ENCODE measurements around the gene CD83.

Gene CD83

GRCh38 chr6:14089224-14089623 is 28.3 kb upstream of the CD83 start:
- Histone ChIP-seq H3K36me3 (ENCODE audit: control insufficient read depth in 5 of 5, insufficient read depth in 5 of 5, low read length in 5 of 5) (no peaks in the 10 kb centered on the region), H3K9ac (ENCODE audit: low read length in 5 of 5) (no peak overlapping the region), H3K9me3 (ENCODE audit: control insufficient read depth in 5 of 5, low read length in 5 of 5) (no peaks in the 10 kb centered on the region), H3K27me3 (ENCODE audit: control insufficient read depth in 5 of 5, insufficient read depth in 4 of 5, low read length in 5 of 5) (no peaks in the 10 kb centered on the region), H3K27ac (ENCODE audit: low read depth, low read length) (no peak overlapping the region), H3K4me3 (ENCODE audit: low read depth in 1 of 5, low read length in 5 of 5) (no peak overlapping the region), H3K4me1 (ENCODE audit: control insufficient read depth in 5 of 5, insufficient read depth in 5 of 5, low read length in 5 of 5) (peaks cover 0 to 5% (median 0%) of the 10 kb centered on the region in 5 donors)

- Histone ChIP-seq H3K4me1 (ENCODE audit: control insufficient read depth in 5 of 5, insufficient read depth in 5 of 5, low read length in 5 of 5) (peaks cover 0 to 5% (median 0%) of the 10 kb centered on the region in 5 donors), H3K4me3 (ENCODE audit: low read depth in 1 of 5, low read length in 5 of 5) (no peak overlapping the region), H3K27me3 (ENCODE audit: control insufficient read depth in 5 of 5, insufficient read depth in 4 of 5, low read length in 5 of 5) (no peaks in the 10 kb centered on the region), H3K9me3 (ENCODE audit: control insufficient read depth in 5 of 5, low read length in 5 of 5) (no peaks in the 10 kb centered on the region), H3K27ac (ENCODE audit: low read depth, low read length) (no peak overlapping the region), H3K36me3 (ENCODE audit: control insufficient read depth in 5 of 5, insufficient read depth in 5 of 5, low read length in 5 of 5) (no peaks in the 10 kb centered on the region), H3K9ac (ENCODE audit: low read length in 5 of 5) (no peak overlapping the region)
Observed at GRCh38 chr6:14091339-14091978, 26.1 kb upstream of the CD83 start.

- no peaks in the 10 kb centered on the region for H3K27me3 ChIP-seq (ENCODE audit: control insufficient read depth in 5 of 5, insufficient read depth in 4 of 5, low read length in 5 of 5)
- H3K9me3 ChIP-seq (ENCODE audit: control insufficient read depth in 5 of 5, low read length in 5 of 5): no peaks in the 10 kb centered on the region
- no peak overlapping the region for H3K27ac ChIP-seq (ENCODE audit: low read depth, low read length)
- no peak overlapping the region for H3K4me3 ChIP-seq (ENCODE audit: low read depth in 1 of 5, low read length in 5 of 5)
- no peak overlapping the region for H3K9ac ChIP-seq (ENCODE audit: low read length in 5 of 5)
- peaks cover 0 to 5% (median 0%) of the 10 kb centered on the region in 5 donors for H3K4me1 ChIP-seq (ENCODE audit: control insufficient read depth in 5 of 5, insufficient read depth in 5 of 5, low read length in 5 of 5)
- no peaks in the 10 kb centered on the region for H3K36me3 ChIP-seq (ENCODE audit: control insufficient read depth in 5 of 5, insufficient read depth in 5 of 5, low read length in 5 of 5)
Observed at GRCh38 chr6:14092316-14092715, 25.3 kb upstream of the CD83 start.

GRCh38 chr6:14092838-14093789 is 24.5 kb upstream of the CD83 start:
- H3K9me3 ChIP-seq (ENCODE audit: control insufficient read depth in 5 of 5, low read length in 5 of 5): no peaks in the 10 kb centered on the region
- peaks cover 0 to 5% (median 0%) of the 10 kb centered on the region in 5 donors for H3K4me1 ChIP-seq (ENCODE audit: control insufficient read depth in 5 of 5, insufficient read depth in 5 of 5, low read length in 5 of 5)
- no peaks in the 10 kb centered on the region for H3K36me3 ChIP-seq (ENCODE audit: control insufficient read depth in 5 of 5, insufficient read depth in 5 of 5, low read length in 5 of 5)
- no peaks in the 10 kb centered on the region for H3K27me3 ChIP-seq (ENCODE audit: control insufficient read depth in 5 of 5, insufficient read depth in 4 of 5, low read length in 5 of 5)
- no peak overlapping the region for H3K9ac ChIP-seq (ENCODE audit: low read length in 5 of 5)
- no peak overlapping the region for H3K27ac ChIP-seq (ENCODE audit: low read depth, low read length)
- no peak overlapping the region for H3K4me3 ChIP-seq (ENCODE audit: low read depth in 1 of 5, low read length in 5 of 5)

GRCh38 chr6:14094721-14095120 is 22.9 kb upstream of the CD83 start:
- no peaks in the 10 kb centered on the region for H3K9me3 ChIP-seq (ENCODE audit: control insufficient read depth in 5 of 5, low read length in 5 of 5)
- H3K36me3 ChIP-seq (ENCODE audit: control insufficient read depth in 5 of 5, insufficient read depth in 5 of 5, low read length in 5 of 5): no peaks in the 10 kb centered on the region
- no peak overlapping the region for H3K4me3 ChIP-seq (ENCODE audit: low read depth in 1 of 5, low read length in 5 of 5)
- H3K4me1 ChIP-seq (ENCODE audit: control insufficient read depth in 5 of 5, insufficient read depth in 5 of 5, low read length in 5 of 5): peaks cover 0 to 5% (median 0%) of the 10 kb centered on the region in 5 donors
- H3K27me3 ChIP-seq (ENCODE audit: control insufficient read depth in 5 of 5, insufficient read depth in 4 of 5, low read length in 5 of 5): no peaks in the 10 kb centered on the region
- H3K9ac ChIP-seq (ENCODE audit: low read length in 5 of 5): no peak overlapping the region
- no peak overlapping the region for H3K27ac ChIP-seq (ENCODE audit: low read depth, low read length)

GRCh38 chr6:14095437-14095836 is 22.1 kb upstream of the CD83 start:
- no peak overlapping the region for H3K27ac ChIP-seq (ENCODE audit: low read depth, low read length)

GRCh38 chr6:14100138-14100537 is 17.4 kb upstream of the CD83 start:
- H3K9ac ChIP-seq (ENCODE audit: low read length in 5 of 5): no peak overlapping the region
- no peaks in the 10 kb centered on the region for H3K36me3 ChIP-seq (ENCODE audit: control insufficient read depth in 5 of 5, insufficient read depth in 5 of 5, low read length in 5 of 5)
- no peaks in the 10 kb centered on the region for H3K9me3 ChIP-seq (ENCODE audit: control insufficient read depth in 5 of 5, low read length in 5 of 5)
- H3K27me3 ChIP-seq (ENCODE audit: control insufficient read depth in 5 of 5, insufficient read depth in 4 of 5, low read length in 5 of 5): peaks cover 0 to 3% (median 0%) of the 10 kb centered on the region in 5 donors
- no peak overlapping the region for H3K27ac ChIP-seq (ENCODE audit: low read depth, low read length)
- H3K4me3 ChIP-seq (ENCODE audit: low read depth in 1 of 5, low read length in 5 of 5): no peak overlapping the region
- peaks cover 0 to 6% (median 0%) of the 10 kb centered on the region in 5 donors for H3K4me1 ChIP-seq (ENCODE audit: control insufficient read depth in 5 of 5, insufficient read depth in 5 of 5, low read length in 5 of 5)

More at GRCh38 chr6:14095437-14095836, 22.1 kb upstream of the CD83 start:
- Histone ChIP-seq H3K9me3 (ENCODE audit: control insufficient read depth in 5 of 5, low read length in 5 of 5) (no peaks in the 10 kb centered on the region), H3K36me3 (ENCODE audit: control insufficient read depth in 5 of 5, insufficient read depth in 5 of 5, low read length in 5 of 5) (no peaks in the 10 kb centered on the region), H3K4me1 (ENCODE audit: control insufficient read depth in 5 of 5, insufficient read depth in 5 of 5, low read length in 5 of 5) (peaks cover 0 to 6% (median 0%) of the 10 kb centered on the region in 5 donors), H3K27me3 (ENCODE audit: control insufficient read depth in 5 of 5, insufficient read depth in 4 of 5, low read length in 5 of 5) (no peaks in the 10 kb centered on the region), H3K9ac (ENCODE audit: low read length in 5 of 5) (no peak overlapping the region), H3K4me3 (ENCODE audit: low read depth in 1 of 5, low read length in 5 of 5) (no peak overlapping the region)

- H3K4me1 ChIP-seq (ENCODE audit: control insufficient read depth in 5 of 5, insufficient read depth in 5 of 5, low read length in 5 of 5): peaks cover 0 to 6% (median 0%) of the 10 kb centered on the region in 5 donors
- H3K27ac ChIP-seq (ENCODE audit: low read depth, low read length): no peak overlapping the region
- H3K4me3 ChIP-seq (ENCODE audit: low read depth in 1 of 5, low read length in 5 of 5): no peak overlapping the region
- H3K36me3 ChIP-seq (ENCODE audit: control insufficient read depth in 5 of 5, insufficient read depth in 5 of 5, low read length in 5 of 5): no peaks in the 10 kb centered on the region
- H3K9ac ChIP-seq (ENCODE audit: low read length in 5 of 5): no peak overlapping the region
- no peaks in the 10 kb centered on the region for H3K9me3 ChIP-seq (ENCODE audit: control insufficient read depth in 5 of 5, low read length in 5 of 5)
- H3K27me3 ChIP-seq (ENCODE audit: control insufficient read depth in 5 of 5, insufficient read depth in 4 of 5, low read length in 5 of 5): peaks cover 0 to 3% (median 0%) of the 10 kb centered on the region in 5 donors
Observed at GRCh38 chr6:14100966-14101365, 16.6 kb upstream of the CD83 start.

GRCh38 chr6:14102383-14102782 is 15.2 kb upstream of the CD83 start:
- peaks cover 0 to 6% (median 4%) of the 10 kb centered on the region in 5 donors for H3K9me3 ChIP-seq (ENCODE audit: control insufficient read depth in 5 of 5, low read length in 5 of 5)
- H3K27ac ChIP-seq (ENCODE audit: low read depth, low read length): no peak overlapping the region
- H3K4me1 ChIP-seq (ENCODE audit: control insufficient read depth in 5 of 5, insufficient read depth in 5 of 5, low read length in 5 of 5): peaks cover 0 to 6% (median 0%) of the 10 kb centered on the region in 5 donors
- no peak overlapping the region for H3K4me3 ChIP-seq (ENCODE audit: low read depth in 1 of 5, low read length in 5 of 5)
- H3K9ac ChIP-seq (ENCODE audit: low read length in 5 of 5): no peak overlapping the region
- no peaks in the 10 kb centered on the region for H3K36me3 ChIP-seq (ENCODE audit: control insufficient read depth in 5 of 5, insufficient read depth in 5 of 5, low read length in 5 of 5)
- peaks cover 0 to 3% (median 0%) of the 10 kb centered on the region in 5 donors for H3K27me3 ChIP-seq (ENCODE audit: control insufficient read depth in 5 of 5, insufficient read depth in 4 of 5, low read length in 5 of 5)

- Histone ChIP-seq H3K27me3 (ENCODE audit: control insufficient read depth in 5 of 5, insufficient read depth in 4 of 5, low read length in 5 of 5) (peaks cover 0 to 3% (median 0%) of the 10 kb centered on the region in 5 donors), H3K4me1 (ENCODE audit: control insufficient read depth in 5 of 5, insufficient read depth in 5 of 5, low read length in 5 of 5) (peaks cover 0 to 9% (median under 1%) of the 10 kb centered on the region in 5 donors), H3K27ac (ENCODE audit: low read depth, low read length) (no peak overlapping the region), H3K9me3 (ENCODE audit: control insufficient read depth in 5 of 5, low read length in 5 of 5) (peaks cover 0 to 6% (median 4%) of the 10 kb centered on the region in 5 donors), H3K36me3 (ENCODE audit: control insufficient read depth in 5 of 5, insufficient read depth in 5 of 5, low read length in 5 of 5) (no peaks in the 10 kb centered on the region), H3K4me3 (ENCODE audit: low read depth in 1 of 5, low read length in 5 of 5) (no peak overlapping the region), H3K9ac (ENCODE audit: low read length in 5 of 5) (no peak overlapping the region)
Observed at GRCh38 chr6:14105547-14105946, 12.0 kb upstream of the CD83 start.
